Astrocyte of the spinal cord (primary cell): Measurements from ENCODE around the gene CD79A.
A peak's percentile ranks its signal among the peaks of the same experiment; 100 is the strongest.

Source experiments
- DNase-seq: peaks from one replicate; pipeline ENCODE4 v3.0.0; 2011; ENCODE audit warnings: low read depth, low spot score
- H3K4me3 ChIP-seq: 2 replicates; pipeline ENCODE4 v1.5.1; 2011; ENCODE audit warnings: low read depth, mild to moderate bottlenecking, low read length, moderate library complexity
- CTCF ChIP-seq: IDR thresholded peaks from 2 replicates; pipeline ENCODE4 v1.5.1; 2012; ENCODE audit warnings: low read depth, mild to moderate bottlenecking, low read length, inconsistent platforms
- in situ Hi-C: cut with HindIII; loops from 2 replicates; pipeline ENCODE4 v1.10.0; 2017; ENCODE audit warnings: low sequenced_read_pairs

CD79A gene

DNA sequence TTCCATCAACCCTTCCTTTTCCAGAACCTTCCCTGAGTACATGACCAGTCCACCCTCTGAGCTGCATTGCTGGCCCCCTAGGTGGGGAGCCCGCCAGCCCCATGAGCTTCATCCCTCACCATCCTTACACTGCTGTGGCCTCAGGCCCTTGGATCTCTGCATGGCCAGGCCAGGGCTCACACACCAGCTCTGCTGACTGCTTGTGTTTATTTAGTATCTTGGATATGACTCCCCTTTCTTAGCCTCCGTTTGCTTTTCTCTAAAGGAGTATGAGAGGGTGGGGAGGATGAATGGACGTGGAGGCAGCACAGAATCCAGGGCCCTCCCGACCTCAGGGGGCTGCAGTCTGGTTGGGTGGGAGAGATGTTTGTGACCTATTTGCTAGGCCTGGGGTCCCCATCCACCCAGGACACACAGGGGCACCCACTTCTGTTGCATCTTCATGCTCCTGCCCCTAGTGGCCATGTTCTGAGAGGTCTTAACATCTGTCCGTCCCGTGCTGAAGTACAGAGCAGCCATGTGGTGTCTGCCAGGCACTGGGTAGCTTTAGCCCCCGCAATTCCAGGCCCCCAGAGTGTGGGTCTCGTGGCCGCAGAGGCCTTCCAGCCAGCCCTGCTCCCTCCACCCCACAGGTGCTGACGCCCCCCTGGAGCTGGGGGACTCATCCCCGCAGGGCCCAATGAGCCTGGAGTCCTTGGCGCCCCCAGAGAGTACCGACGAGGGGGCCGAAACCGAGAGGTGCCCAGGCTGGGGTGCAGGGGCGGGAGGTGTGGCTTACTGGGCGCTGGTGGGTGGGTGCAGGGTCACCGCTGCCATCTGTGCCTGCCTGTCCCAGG, 18.9 kb downstream of the CD79A start:
- TF ChIP-seq CTCF = peak; percentile 38
- no peak for DNase-seq
- in situ Hi-C loops = no loop called here
- H3K4me3 ChIP-seq = no peak overlapping the region

DNA sequence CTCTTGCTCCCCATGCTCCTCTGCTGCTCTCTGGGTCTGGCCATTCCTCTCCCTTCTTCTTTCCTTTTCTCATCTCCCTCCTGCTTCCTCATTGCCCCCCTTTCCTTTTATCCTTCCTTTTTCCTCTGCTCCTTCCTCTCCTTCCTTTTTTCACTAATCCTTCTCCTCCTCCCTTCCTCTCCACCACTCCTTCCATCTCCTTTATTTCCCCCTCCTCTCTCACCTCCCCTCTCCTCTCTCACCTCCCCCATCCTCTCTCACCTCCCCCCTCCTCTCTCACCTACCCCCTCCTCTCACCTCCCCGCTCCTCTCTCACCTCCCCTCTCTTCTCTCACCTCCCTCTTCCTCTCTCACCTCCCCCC, 19.5 kb downstream of the CD79A start:
- in situ Hi-C loops = no loop called here
- H3K4me3 ChIP-seq = no peak overlapping the region
- no peak for TF ChIP-seq CTCF
- no peak for DNase-seq

DNA sequence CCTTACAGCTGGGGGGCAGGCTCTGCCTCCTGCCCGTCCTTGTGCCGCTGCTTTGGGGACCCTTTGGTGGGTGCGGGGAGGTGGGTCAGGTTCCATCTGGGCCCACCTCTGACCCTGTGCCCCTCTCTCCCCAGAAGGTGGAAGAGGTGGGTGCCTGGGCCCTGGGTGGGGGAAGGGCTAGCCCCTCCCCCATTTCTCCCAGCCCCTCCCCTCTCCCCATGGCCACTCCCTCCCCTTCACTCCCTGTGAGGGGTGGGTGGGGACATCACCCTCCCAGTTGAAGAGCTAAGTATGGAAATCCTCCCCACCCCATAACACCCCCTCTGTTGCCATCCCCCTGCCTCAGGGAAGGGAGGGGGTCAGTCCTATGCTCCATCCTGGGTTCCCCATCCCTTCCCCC, 20.1 kb downstream of the CD79A start:
- H3K4me3 ChIP-seq = no peak overlapping the region
- TF ChIP-seq CTCF = no peak
- DNase-seq = no peak
- in situ Hi-C loops = no loop called here

- in situ Hi-C loops = no loop called here
- no peak overlapping the region for H3K4me3 ChIP-seq
- no peak for DNase-seq
- TF ChIP-seq CTCF = no peak
Measured at GRCh38 chr19:41897820-41898219, 20.7 kb downstream of the CD79A start.

DNA sequence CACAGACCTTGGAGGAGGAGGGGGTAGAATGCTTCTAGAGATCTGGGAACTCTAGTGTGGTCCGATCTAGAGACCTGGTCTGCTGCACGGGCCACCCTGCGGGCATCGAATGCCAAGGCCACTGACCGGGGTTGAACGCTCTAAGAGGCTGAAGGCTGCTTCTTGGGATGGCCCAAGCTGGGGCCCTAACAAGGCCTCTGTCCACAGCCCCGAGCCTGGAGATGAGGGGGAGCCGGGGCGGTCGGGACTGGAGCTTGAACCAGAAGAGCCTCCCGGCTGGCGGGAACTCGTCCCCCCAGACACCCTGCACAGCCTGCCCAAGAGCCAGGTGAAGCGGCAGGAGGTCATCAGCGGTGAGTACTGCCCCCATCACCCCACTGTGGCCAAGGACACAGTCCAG, 21.2 kb downstream of the CD79A start:
- H3K4me3 ChIP-seq = no peak overlapping the region
- in situ Hi-C loops = no loop called here
- DNase-seq = no peak
- no peak for TF ChIP-seq CTCF

GRCh38 chr19:41901707-41902360, 24.8 kb downstream of the CD79A start:
- no peak for TF ChIP-seq CTCF
- no peak overlapping the region for H3K4me3 ChIP-seq
- DNase-seq = no peak
- in situ Hi-C loops = no loop called here
